CD4-positive, alpha-beta T cell treated with Interleukin-12 subunit alpha and Interleukin-12 subunit beta, for 1 hour (primary cell): Measurements from ENCODE around the gene TMA7.
A peak's percentile ranks its signal among the peaks of the same experiment; 100 is the strongest.

Experiments used
- DNase-seq: peaks from one replicate; pipeline ENCODE4 v3.0.0-alpha.2; 2020

TMA7 gene

DNA sequence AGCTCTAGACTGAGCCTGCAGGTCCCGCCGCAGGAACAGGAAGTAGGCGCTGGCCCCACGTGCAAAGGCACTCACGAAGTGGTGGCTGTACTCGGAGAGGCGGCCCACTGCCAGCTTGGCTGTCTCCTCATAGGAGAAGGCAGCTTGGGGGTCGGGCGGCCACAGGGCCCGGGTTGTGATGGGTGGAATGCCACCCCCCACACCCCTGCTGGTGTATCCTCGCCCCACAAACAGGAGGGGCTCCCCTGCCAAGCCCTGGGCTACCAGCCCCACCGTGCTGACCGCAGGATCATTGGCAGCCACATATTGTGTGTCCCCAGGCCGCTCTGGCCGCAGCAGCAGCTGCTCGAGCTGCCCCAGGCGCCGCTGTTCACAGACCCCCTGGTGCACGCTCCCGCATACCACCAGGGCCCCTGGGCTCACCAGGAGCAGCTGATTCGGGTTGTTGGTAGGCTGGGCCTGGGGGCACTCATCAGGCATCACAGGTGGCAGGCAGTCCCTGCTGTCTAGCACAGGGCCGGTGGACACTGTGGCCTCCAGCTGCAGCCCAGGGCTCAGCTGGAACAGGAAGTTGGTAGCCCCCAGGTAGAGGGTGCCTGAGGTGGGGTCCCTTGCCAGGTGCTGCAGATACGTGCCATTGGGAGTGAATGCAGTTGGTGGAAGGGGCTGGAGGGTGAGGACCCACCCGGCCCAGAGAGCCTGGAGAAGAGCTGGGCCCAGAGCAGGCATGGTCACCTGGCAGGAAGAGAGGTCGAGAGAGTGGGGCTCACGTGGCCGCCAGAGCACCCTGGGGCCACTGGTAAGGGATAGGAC is 16.0 kb upstream of the TMA7 start:
- DNase-seq = no peak

DNA sequence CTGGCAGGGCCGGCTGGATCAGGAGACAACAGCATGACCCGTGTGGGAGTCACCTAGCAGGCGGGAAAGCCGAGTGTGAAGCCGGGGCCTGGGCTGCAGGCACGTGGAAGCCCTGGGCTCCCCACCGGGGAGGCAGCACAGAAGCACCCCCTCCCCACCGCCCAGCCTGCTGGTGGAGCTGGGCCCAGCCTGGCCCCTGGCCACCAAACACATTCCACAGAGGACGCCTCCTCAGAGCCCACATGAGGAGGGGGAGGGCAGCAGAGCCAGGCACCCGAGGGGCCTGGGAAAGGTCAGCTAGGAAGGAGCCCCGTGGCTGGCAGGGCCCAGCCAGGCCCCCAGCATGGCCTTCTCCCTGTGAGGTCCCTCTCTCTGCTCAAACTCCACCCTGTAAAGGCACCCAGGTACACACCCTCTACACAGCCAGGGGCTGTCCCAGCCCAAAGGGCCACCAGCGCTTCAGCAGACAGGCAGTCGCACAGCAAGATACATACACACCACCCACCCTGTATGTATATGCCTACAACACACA is 14.7 kb upstream of the TMA7 start:
- no peak for DNase-seq

DNA sequence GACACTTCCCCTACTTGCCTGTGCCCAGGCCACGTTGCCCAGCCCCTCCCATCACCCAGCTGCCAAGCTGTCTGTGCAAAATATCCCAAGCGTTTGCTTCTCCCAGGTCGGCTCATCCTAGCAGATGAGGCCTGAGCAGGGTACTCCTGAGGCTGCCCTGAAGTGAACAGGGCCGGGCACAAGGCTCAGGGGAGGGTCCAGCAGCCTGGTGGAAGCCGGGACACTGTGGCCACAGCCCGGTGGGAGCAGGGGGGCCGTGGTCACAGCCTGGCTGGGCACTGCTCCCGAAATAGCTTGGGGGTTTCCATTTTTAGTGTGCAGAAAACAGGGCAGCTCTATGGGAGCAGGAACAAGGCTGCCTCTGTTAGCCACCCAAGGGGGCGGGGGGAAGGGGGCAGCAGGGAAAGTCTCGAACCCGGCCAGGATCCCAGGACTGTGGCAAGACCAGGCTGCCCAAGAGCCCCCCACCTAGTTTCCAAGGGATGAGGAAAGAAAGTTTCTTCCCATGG is 13.6 kb upstream of the TMA7 start:
- no peak for DNase-seq

DNA sequence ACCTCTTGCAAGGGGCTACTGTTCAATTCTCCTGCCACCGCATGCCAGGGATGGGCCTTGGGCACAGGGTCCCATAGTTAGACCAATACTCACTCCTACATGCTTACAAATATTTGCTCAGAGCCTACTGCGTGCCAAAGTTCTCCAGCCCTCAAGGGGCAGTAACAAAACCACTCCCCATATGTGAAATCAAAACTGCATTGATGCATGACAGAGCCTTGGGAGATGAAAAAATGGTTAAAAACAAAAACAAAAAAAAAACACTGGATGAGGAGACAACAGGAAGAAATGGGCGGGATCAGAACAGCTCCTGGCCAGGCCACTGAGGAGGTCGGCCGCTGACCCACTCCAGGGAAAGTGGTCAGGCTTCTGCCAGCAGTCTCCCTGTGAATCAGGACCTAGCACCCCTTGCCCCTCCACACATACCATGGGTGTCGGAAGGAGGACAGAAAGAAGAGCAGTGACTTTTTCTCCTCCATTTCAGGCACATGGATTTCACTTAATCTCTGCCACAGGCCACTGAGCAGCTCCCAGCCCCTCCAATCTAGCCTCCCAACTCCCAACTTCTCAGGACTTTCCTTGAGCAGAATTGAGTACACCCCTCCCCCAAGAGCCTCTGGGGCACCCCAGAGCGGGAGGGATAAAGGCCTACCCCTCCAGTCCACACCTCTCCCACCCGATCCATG is 13.0 kb upstream of the TMA7 start:
- no peak for DNase-seq

DNA sequence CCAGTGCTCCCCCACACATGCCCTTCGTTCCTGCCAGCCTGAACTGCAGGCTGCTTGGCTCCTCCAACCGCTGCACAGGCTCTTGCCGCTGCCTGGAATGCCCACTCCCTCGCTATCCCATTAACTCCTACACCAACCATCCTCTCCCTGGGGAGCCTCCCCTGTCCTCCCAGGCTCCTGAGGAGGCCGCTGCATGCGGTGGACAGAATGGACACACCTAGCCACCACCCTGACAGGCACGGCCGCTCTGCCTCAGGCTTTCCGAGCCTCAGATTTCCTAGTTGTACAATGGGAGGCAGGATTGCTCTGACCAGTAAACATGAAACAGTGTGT is 12.5 kb upstream of the TMA7 start:
- no peak for DNase-seq

DNA sequence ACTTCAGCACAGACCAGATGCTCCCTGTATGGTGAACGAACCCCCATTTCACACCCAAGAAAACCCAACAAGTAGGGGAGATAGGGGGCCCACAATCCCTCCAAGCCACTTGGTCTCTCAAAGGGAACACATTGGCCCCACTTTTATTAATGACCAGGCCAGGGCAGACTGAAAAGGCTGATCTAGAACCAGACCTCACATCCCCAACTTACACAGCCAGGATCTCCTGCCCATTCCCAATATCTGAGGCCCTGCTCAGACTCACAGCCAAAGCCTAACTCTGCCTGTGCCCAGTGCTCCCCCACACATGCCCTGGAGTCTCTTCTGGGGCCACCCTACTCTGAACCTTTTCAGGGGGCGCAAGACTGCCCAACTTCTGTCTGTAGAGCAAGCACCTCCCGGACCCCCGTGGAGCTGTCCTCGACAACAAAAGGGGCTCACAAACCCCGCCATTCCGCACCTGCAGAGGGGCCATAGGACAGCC is 11.9 kb upstream of the TMA7 start:
- DNase-seq = no peak

DNA sequence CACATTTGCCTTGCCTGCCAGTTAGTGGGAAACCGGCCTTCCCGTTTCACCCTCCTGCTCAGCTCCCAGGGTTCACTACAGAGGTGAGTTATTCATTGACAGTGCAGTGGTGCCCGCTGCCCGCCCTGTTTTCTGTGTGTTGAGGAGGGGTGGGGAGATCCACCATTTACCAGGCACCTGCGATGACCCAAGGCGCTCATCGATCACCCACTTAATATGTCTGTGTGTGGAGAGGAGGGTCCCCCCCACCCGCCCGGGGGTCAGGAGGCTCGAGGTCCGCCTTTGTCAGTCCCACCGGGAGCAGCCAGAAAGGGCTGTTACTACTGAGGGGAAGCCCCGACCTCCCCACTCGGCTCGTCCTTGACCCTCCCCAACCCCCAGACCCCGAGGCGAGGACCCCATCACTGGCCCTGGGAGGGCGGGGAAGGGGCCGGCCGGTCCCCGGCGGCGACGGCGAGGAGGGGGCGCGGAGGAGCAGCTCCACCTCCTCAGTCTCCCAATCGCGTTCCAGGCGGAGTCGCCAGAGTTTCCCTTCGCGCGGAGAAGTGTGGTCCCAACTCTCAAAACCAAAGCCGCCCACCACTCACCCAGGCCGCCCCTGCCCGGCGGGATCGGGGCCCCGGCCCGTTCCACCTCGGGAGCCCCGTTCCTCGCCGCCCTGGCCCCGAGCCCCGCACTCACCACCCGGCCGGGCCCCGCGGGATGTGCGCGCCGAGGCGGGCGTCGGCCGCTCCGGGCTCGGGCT is 11.3 kb upstream of the TMA7 start:
- no peak for DNase-seq

DNA sequence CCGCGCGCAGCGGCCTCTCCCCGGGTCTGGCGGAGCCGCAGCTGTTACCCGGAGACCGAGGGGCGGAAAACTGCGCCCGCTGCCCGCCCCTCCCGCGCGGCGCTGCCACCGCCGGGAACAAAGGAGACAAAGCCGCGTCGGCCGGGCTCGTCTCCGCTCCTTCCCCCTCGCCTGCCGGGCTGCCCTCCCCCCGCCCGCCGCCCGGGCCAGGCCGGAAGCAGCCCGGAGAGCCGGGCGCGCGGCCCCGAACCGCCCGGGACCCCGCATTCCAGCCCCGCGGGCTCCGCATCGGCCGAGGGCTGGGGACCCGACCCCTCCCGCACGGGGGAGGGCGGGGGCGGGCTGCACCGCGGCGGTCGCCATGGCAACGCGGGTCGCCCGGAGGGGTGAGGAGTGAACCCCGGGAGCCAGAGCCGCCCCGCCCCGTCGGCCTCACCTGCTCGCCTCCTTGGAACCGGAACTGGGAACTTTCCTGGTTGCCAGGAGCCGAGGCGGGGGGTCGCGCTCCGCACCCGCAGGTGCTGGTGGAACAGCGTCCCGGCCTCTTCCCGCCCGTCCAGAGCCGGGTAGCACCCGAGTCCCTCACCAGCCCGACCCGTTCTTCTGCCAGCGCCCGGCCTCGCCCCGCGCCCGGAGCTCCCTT is 10.6 kb upstream of the TMA7 start:
- DNase-seq = peak; percentile 74

DNA sequence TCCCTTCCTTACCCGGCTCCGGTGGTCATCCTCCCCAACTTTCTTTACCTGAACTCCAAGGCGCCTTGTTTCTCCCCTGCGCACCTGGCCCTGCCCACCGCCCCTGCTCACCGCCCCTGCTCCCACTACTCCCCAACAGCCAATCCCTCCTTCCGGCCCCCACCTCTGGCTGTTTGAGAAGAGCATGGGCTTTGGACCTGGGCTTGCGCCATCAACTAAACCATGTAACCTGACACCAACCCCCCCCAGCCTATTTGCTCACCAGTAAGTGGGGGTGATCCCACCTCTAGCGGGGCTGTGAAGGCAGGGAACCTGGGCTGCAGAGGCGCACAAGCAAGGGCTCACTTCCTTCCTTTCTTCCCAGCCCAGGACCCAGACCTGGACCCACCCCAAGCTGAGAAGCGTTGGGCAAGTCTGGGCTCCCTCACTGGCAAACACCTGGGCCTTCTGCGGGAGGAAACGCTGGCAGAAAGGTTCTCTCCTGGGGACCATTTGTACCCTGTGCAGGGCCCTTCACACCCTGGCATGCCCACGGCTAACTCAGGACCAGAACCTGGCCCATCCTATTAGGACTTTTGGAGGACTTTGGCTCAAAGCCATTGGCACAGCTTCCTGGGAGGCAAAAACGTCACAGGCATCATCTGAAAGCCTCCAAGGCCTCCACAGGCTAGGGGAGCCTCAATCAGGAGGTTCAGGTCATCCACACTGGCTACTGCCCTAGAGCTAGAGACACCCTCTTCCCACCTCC is 9.9 kb upstream of the TMA7 start, which contains the start of gene PLXNB1:
PLXNB1 (minus strand) TSS at position 127 of the 748 bp plus-strand sequence. CDS start 5,475 bp downstream, outside the sequence.
- no peak for DNase-seq

DNA sequence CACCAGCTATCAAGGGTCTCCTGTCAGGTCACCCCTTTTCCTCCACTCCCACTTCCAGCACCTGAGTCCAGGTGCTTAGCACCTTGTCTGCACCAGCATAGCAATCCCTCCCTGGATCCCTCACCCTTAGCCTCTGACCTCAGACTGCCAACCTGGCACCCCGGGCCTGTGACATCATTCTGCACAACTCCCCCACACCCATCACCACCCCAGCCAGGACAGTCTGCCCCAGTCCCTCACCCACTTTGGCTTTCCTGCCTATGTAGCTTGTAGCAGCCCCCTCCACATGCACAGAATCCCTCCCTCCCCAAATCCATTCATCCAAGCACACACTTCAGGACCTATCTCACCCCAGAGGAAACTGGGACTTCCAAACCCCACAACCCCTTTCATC is 9.4 kb upstream of the TMA7 start:
- no peak for DNase-seq

DNA sequence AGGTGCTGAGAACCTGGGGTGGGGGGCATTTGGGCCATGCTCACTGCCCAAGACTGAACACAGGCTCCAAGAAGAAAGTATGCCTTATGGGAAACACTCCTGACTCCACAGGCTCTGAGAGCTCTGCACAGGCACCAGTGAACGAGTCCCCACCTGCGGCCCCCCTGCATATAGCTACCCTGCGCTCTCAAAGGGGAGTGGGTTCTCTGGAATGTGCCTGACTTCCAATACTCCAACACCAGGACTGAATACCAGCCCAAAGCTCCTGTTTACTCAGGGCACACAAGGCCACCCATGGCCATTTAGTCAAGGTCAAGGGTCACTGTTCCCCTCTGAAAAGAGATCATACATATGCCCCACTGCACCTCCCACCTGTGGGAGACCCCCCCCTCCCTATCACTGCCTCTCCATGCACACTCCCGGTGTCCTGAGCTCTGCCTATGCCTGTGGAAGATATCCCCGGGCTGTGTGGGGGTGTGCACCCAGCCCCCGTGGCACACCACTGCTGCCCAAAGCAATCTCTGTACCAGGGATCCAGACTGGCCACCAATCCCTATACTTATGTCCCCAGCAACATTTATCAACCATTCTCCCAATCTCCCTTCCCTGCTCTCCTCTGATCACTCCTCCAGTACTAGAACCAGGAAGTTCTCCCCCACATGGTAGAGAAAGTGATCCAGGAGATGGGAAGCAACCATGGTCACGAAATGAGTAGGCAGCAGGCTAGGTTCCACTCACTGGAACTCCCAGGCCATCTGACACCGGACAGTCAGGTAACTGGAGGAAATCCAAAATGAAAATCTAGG is 8.6 kb upstream of the TMA7 start:
- DNase-seq = no peak

DNA sequence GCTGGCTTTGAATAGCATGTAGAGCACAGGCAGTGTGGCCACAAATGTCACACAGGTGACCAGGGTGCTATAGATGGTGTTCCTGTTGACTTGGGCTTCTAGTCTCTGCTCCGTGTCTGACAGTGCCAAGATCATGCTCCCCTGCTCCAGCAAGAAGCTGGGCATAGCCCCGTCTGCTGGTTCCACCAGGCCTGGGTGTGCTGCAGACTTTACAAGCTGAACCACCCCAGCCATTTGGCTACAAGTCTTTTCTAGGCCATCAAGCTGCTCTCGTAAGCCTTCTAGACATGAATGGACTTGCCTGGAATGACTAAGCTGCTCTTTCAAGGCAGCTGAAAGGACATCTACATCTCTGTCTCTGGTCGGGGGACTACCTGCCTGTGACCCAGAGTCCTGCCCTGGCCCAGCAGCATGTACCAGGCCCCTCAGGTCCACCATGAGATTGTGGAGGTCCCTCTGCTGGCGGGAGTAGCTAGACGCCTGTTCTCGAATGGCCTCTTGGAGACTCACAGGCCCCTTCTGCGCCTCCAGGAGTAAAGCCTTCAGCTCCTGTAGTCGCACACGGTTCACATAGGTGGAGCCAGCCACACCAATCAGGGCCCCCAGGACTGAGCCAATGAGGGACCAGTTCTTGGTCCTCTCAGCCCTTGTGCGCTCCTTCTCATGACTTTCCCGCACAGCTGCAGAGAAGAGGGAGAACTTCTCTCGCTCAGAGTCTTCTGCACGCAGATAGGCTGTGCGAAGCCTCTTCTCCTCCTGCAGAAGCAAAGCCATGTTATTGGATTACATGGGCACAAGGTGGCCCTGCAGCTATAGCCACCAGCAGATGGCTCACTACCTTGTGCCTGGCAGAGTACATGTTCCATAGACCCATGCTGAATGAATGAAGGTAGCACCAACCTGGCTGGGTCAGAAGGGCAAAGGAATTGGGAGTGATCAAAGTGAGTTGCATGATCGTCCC is 7.4 kb upstream of the TMA7 start:
- no peak for DNase-seq

DNA sequence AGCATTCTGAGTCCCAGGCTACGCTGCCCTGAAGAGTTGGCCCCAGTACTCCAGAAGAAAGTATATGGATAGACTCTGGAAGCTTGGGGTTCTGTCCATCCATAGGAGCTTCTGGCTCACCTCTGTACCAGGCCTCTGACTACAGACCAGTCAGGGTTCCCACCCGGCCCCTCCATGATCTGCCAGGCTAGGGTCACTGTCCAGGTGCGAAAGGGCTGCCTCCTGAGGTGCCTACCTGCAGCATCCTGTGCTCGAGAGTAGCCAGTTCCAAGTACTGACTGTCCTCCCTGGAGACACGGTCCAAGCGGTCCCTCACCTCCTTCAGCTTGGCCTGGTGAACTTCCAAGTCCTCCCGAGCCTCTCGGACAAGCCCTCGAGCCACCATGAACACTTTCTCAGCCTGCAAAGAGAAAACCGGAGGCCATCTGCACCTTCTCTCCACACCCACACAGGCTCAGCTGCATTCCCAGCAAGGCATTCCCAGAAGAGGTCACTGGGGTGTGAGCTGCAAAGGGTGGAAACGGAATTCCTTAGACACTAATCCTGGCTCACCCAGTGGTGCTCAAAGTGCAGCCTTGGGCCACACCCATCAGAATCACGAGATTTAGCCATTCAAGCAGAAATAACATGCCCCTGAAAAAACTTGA is 6.5 kb upstream of the TMA7 start:
- DNase-seq = no peak

DNA sequence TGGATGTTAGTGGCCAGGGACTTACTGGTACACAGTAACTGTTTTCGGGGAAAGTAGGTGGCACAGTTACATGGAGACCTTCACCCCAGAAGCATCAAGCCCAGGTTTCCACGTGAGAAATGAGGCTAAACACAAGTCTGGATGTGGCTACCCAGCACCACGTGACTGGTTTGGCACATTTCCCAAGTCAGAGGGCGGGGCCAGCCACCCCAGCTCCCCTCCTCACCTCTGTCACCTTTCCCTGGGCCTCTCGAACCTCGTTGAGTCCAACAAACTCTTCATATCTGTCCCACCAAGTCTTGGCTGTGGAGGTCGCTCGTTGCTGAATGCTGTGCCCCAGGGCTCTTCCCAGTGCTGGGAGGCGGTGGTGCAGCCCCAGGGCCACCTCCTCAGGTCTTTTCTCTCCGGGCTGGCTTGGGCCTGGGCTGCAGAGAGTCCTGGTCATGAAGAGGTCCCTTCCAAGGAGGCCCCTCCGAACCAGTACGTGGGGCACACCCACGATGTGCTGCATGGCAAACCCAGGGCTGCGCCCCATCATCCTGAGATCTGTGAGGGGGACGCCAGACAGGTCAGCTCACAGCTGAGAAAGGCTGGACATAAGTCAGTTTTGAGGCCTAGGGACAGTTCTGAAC is 5.3 kb upstream of the TMA7 start:
- DNase-seq = no peak

DNA sequence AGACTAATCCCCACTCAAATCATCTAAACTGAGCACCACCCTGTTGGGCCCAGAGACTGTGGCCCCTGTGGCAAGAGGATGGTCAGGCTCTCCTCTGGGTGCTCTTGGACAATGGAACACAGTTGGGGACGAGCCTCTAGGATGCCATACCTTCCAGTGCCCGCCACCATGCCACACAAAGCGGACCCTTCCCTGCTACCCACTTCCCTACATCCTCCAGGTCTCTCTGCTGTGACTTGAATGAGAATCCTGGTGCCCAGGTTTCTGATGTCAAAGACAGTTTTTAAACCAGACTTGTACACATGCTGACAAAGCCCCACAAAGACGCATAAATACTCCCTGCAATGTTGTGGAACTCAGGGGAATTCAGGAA is 4.8 kb upstream of the TMA7 start:
- DNase-seq = no peak

DNA sequence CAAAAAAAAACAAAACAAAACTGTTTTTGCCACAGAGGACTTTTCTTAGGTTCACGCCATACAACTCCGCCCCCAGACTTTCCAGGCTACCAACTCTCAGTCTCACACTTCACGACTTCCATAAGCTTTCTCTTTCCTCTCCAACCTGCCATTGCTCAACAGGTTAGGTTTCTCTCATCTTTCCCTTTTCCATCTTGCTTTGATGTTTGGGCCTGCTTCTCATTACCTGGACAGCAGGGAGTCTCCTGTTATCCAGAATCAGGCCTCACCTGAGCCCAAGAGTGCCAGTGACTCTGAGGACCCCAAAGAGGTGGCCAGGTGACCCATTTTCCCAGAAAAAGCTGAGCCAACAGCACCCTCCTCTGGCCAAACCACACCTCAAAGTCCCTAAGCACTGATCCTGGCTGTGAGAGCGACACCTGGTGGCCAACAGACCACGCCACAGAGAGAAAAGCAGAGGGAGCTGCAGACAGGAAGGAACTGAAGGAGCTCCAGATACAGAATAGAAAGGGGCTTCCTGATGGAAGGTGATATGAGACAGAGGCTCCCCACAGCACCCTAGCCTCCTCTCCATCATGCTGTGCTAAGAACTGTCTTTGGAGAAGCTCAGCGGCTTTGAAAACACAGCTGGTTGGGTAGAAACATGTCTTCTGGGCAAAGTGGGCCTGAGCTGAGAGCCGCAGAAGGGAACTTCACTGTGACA is 4.1 kb upstream of the TMA7 start:
- peak; percentile 89 for DNase-seq

DNA sequence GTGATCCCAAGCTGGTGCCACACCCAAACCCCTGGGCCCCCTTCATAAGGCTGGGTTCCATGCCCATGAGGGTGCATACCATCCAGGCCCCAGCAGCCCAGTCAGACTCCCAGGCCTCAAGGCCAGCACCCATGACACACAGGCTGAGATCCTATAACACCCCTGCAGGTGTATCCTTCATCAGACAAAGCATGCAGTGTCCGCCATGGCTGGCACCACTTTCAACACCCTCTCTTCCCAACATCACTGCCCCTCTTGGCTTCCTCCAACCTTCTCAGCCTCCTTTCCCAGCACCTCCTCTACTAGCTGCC is 3.6 kb upstream of the TMA7 start:
- DNase-seq = no peak

DNA sequence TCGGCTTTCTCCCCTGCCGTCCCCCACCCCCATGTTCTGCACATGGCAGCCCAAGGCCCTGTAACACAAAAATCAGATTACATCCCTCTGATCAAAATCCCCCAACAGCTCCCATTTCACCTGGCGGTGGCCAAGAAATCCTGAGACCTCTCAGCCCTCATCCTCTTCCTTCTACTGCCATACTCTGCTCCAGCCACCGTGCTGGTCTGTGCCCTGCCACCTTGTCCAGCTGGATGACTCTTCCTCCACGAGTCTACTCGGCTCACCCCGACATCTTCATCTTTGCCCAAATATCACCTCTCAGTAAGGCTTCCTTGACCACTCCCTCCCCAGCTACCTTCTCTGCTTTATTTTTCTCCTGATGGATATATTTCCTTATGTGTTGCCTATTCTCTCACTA is 3.2 kb upstream of the TMA7 start:
- DNase-seq = no peak
